IPS-18c (cell line): ENCODE data around the gene FAM110D.

Source experiments
- H3K4me3 ChIP-seq: 2 replicates; pipeline ENCODE4 v1.7.0; 2013; ENCODE audit warnings: low read depth, mild to moderate bottlenecking, low read length, moderate library complexity; ENCODE audit not compliant: insufficient read depth
- H3K9me3 ChIP-seq: one replicate; pipeline ENCODE4 v1.6.1; 2013; ENCODE audit warnings: mild to moderate bottlenecking, low read length, moderate library complexity; ENCODE audit not compliant: control insufficient read depth, insufficient read depth

Gene FAM110D

DNA sequence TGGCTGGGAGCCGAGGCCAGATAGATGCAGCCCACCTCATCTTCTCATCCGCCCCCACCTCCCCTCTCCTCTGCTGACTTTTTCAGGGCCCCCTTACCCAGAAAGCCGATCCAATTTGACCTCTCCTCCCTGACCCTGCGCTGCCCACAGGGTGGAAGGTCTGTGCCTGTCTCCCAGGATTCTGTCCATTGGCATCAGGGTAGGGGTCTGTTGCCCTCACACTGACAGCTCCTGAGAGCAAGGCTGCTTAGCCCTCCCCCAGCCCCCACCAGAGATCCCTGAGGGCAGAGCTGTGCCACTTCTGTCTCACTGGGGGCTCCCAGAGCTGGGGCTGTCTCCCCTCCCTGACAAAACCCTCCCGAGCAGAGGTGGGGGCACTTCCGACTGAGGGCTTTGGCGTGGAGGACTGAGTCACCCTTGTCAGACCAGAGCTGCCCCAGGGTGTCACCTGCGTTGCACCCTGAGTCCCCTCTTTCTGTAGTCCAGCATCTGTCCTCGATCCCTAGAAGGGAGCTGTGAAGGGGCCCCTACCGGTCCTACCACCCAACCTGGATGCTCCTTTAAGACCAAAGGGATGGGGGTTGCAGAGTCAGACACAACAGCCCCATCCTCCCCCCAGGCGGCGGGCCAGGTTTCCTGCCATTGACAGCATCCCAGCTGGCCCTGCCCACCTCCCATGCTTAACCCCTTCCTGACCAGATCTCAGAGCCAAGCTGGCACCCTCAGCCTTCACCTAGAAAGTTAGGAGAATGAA lies 2.4 kb upstream of the FAM110D start:
- Histone ChIP-seq H3K4me3 (peak overlapping the region; percentile 48), H3K9me3 (no peaks in the 10 kb centered on the region)

DNA sequence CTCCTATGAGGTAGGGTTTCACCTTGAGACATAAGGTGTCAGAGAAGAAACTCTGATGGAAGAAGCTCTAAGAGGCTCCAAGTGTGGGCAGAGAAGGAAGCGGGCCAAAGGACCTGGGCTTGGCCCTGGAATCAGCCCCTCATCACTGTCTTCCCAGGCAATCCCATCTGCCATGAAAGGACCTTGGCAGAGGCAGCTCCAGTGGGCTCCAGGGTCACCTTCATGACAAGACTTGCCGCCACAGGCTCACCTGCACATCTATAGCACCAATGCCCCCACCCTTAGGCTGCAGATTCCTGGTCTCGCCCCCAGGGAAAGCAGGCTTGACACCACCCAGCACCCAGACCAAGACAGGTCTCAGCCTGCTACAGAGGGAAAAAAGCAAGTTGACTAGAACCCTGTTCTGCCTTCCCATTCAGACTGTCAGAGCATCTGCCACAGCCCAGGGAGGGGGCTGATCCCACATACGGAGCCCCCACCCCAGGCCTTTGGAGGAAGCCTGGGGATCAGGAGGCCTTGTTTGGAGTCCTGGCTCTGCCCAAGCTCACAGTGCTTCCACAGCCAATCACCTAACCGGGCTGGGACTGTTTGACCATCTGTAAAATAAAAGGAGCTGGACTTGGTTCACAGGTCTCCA lies 490 bp upstream of the FAM110D start:
- H3K4me3 ChIP-seq = no peak overlapping the region

DNA sequence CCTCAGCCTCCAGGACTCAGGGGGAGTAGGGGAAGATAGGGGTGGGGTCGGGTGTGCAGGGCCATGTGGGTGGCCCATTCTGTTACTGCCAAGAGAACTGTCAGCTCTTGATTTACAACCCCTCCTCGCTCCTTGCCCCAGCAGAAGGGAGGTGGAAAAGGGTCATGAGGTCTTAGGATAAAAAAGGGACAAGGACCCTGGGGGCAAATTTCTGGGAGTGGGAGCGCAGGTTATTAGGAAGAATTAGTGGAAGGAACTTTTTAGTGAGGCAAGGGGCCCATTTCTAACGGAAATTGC lies 812 bp downstream of the FAM110D start:
- Histone ChIP-seq H3K9me3 (no peaks in the 10 kb centered on the region), H3K4me3 (no peak overlapping the region)

More for the DNA sequence above, 490 bp upstream of the FAM110D start:
- H3K9me3 ChIP-seq = no peaks in the 10 kb centered on the region

GRCh38 chr1:26160527-26161414 lies 1.9 kb downstream of the FAM110D start:
- Histone ChIP-seq H3K9me3 (no peaks in the 10 kb centered on the region), H3K4me3 (peak overlapping the region; percentile 51)

GRCh38 chr1:26161415-26162219 lies 2.7 kb downstream of the FAM110D start:
- H3K9me3 ChIP-seq = no peaks in the 10 kb centered on the region
- peak overlapping the region; percentile 51 for H3K4me3 ChIP-seq

DNA sequence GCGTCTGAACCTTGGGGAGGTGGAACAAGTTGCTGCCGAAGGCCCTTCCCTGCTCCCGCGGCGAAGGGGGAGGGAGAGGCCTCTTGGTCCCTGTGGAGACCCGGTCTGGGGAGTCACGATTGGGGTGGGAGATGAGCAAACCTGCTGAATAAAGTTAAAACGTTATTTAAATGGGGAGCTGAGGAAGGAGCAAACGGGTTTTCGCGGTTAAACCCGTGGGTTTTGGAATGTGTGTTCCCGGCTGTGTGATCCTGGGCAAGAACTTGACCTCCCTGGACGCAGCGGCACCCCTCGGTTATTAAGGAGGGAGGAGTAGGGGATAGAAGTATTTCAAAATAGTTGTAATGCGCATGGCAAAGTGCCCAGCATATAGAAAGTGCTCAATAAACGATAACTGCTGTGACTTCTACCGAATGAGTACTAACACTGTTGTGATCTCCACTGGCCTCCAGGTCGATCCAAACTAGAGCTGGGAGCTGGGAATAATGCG lies 3.4 kb downstream of the FAM110D start:
- H3K4me3 ChIP-seq = peak overlapping the region; percentile 50
- no peaks in the 10 kb centered on the region for H3K9me3 ChIP-seq

- H3K4me3 ChIP-seq = no peak overlapping the region; the same call in 1 of the 2 replicates
Measured at GRCh38 chr1:26163684-26164035, 4.8 kb downstream of the FAM110D start.

GRCh38 chr1:26164036-26164860 lies 5.4 kb downstream of the FAM110D start:
- H3K9me3 ChIP-seq = no peaks in the 10 kb centered on the region
- H3K4me3 ChIP-seq = peak overlapping the region; percentile 58

More at GRCh38 chr1:26163684-26164035, 4.8 kb downstream of the FAM110D start:
- no peaks in the 10 kb centered on the region for H3K9me3 ChIP-seq

GRCh38 chr1:26164861-26165842 lies 6.3 kb downstream of the FAM110D start:
- no peaks in the 10 kb centered on the region for H3K9me3 ChIP-seq
- peak overlapping the region; percentile 58; the same call in 1 of the 2 replicates for H3K4me3 ChIP-seq

- Histone ChIP-seq H3K9me3 (no peaks in the 10 kb centered on the region), H3K4me3 (no peak overlapping the region)
Measured at GRCh38 chr1:26166719-26167281, 7.9 kb downstream of the FAM110D start.

- no peaks in the 10 kb centered on the region for H3K9me3 ChIP-seq
- H3K4me3 ChIP-seq = peak within 1 kb of the TSS; percentile 90
Measured at GRCh38 chr1:26168410-26169197, 9.7 kb downstream of the FAM110D start, which contains the start of gene C1orf232. Gene C1orf232, minus strand, starts transcription at chr1:26168963. Its CDS starts 464 bp downstream, at chr1:26168499.

GRCh38 chr1:26169198-26169554 lies 10.3 kb downstream of the FAM110D start:
- Histone ChIP-seq H3K9me3 (no peaks in the 10 kb centered on the region), H3K4me3 (no peak overlapping the region; the same call in 1 of the 2 replicates)

GRCh38 chr1:26169669-26170471 lies 11.0 kb downstream of the FAM110D start, which contains the start of gene ZNF593:
Gene ZNF593, plus strand, starts transcription at chr1:26169908. Its CDS starts 76 bp downstream, at chr1:26169984.
- Histone ChIP-seq H3K9me3 (no peaks in the 10 kb centered on the region), H3K4me3 (peak within 1 kb of the TSS; percentile 90)
